Measurements from ENCODE around the gene C6orf136. TPM values are rescaled to one million over a fixed set of nuclear protein-coding genes. Genes with fewer than 3 reads are reported as not detected.

C6orf136 gene
- total and polyA plus RNA-seq, 12 donors = 39.8 to 134 (median 53.3) TPM

DNA sequence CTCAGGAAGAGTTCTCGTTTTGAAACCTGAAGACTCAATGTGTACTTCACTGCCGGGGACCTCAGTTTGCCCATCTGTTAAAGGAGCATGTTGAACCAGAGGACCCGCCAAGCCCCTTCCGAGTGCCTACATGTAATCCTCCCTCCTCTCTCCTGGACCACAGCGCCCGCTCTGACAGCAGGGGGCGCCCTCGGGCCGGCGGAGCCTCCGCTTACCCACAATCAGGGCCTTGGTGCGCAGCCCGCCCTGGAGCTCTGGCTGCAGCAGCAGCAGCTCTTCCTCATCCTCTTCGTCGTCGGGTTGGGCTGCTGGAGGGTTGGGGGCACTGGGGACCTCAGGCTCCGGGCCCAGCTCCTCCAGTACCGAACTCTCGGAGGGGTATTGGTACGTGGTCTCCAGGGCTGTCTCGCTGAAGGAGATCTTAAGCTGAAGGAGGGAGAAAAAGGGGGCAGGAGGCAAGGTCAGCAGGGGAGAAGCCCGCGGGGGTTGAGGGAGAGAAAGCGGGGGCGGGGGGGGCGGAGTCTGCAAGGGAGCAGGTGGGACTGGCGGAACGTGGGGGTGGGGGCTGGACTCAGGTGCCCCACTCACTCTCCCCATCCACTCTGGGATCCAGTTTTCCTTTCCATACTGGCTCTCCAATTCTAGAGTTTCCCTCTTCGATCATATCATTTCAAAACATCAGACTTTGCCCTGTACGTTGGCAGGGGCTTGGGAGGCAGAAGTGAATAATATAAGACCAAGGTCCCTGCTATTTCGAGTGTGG, 32.2 kb downstream of the C6orf136 start:
- ATAC-seq (peak; percentile 71 to 84 (median 74)), DNase-seq (peak; percentile 87 to 92)
- peaks cover 0 to 69% (median 35%) of the 10 kb centered on the region in 9 donors for H3K36me3 ChIP-seq
- TF ChIP-seq, protein P1, sequence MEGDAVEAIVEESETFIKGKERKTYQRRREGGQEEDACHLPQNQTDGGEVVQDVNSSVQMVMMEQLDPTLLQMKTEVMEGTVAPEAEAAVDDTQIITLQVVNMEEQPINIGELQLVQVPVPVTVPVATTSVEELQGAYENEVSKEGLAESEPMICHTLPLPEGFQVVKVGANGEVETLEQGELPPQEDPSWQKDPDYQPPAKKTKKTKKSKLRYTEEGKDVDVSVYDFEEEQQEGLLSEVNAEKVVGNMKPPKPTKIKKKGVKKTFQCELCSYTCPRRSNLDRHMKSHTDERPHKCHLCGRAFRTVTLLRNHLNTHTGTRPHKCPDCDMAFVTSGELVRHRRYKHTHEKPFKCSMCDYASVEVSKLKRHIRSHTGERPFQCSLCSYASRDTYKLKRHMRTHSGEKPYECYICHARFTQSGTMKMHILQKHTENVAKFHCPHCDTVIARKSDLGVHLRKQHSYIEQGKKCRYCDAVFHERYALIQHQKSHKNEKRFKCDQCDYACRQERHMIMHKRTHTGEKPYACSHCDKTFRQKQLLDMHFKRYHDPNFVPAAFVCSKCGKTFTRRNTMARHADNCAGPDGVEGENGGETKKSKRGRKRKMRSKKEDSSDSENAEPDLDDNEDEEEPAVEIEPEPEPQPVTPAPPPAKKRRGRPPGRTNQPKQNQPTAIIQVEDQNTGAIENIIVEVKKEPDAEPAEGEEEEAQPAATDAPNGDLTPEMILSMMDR (IDR thresholded peaks at IDR 0.05) = peak in 8 of 9 donors; percentile 93 to 97 (median 96)
- H3K4me1 ChIP-seq = peaks cover 14 to 57% (median 52%) of the 10 kb centered on the region in 9 donors
- intact Hi-C loops (cut with DNase I) = loop anchor here in 9 of 10 donors (1.0 to 10.0 kb wide), 4 partner anchors 43 to 198 kb away; partner anchors contain the start of gene HLA-E (in 4 of the 9)
- 17 to 21% methylated on average over 26 to 31 of the region's 31 CpGs for WGBS, 2 donors
- H3K27me3 ChIP-seq = no peaks in the 10 kb centered on the region
- H3K9me3 ChIP-seq = no peaks in the 10 kb centered on the region
- peak overlapping the region in 8 of 10 donors; percentile 8 to 100 (median 34) for H3K27ac ChIP-seq
- peak overlapping the region in 7 of 10 donors; percentile 3 to 75 (median 22) for H3K4me3 ChIP-seq

GRCh38 chr6:30679765-30680535, 33.0 kb downstream of the C6orf136 start:
- H3K4me1 ChIP-seq = peaks cover 16 to 65% (median 54%) of the 10 kb centered on the region in 9 donors

GRCh38 chr6:30681766-30682142, 34.8 kb downstream of the C6orf136 start:
- ATAC-seq (no peak), DNase-seq (no peak)
- Histone ChIP-seq H3K4me1 (peaks cover 21 to 78% (median 54%) of the 10 kb centered on the region in 9 donors), H3K27me3 (no peaks in the 10 kb centered on the region), H3K36me3 (peaks cover 0 to 57% (median 24%) of the 10 kb centered on the region in 9 donors), H3K4me3 (peak overlapping the region in 9 of 10 donors; percentile 8 to 87 (median 75)), H3K9me3 (no peaks in the 10 kb centered on the region), H3K27ac (peak overlapping the region; percentile 94 to 100 (median 98))
- TF ChIP-seq, protein P1 (IDR thresholded peaks at IDR 0.05) = no peak
- WGBS, 2 donors = 50 to 54% methylated on average over 4 of the region's 4 CpGs
- intact Hi-C loops (cut with DNase I) = loop anchor here in 4 of 10 donors (2.0 to 10.0 kb wide), 4 partner anchors 41 to 203 kb away; partner anchors contain the start of gene DDR1 (in 1 of the 4)

More at GRCh38 chr6:30679765-30680535, 33.0 kb downstream of the C6orf136 start:
- H3K27ac ChIP-seq = peak overlapping the region in 7 of 10 donors; percentile 8 to 100 (median 51)
- TF ChIP-seq, protein P1 (IDR thresholded peaks at IDR 0.05) = no peak
- DNase-seq = no peak
- intact Hi-C loops (cut with DNase I) = loop anchor here (1.0 to 10.0 kb wide), 6 partner anchors 42 to 205 kb away; partner anchors contain the start of genes HLA-E (in 4 of the 10) and DDR1 (in 1 of the 10)
- no peaks in the 10 kb centered on the region for H3K27me3 ChIP-seq
- H3K9me3 ChIP-seq = no peaks in the 10 kb centered on the region
- ATAC-seq = no peak
- WGBS, 2 donors = 68 to 80% methylated on average over 7 of the region's 7 CpGs
- H3K4me3 ChIP-seq = peak overlapping the region in 5 of 10 donors; percentile 20 to 75 (median 28)
- H3K36me3 ChIP-seq = peaks cover 0 to 69% (median 35%) of the 10 kb centered on the region in 9 donors

Measured in heart right ventricle (tissue), 16 donors.